Fibroblast of mammary gland (primary cell): ENCODE data around the gene VCAN.

Experiments used
- DNase-seq: peaks from one replicate; pipeline ENCODE4 v3.0.0-alpha.2; 2010; ENCODE audit warnings: low read depth
- H3K4me3 ChIP-seq: 2 replicates; pipeline ENCODE4 v1.5.1; 2011; ENCODE audit warnings: low read depth, mild to moderate bottlenecking, low read length, moderate library complexity; ENCODE audit not compliant: control insufficient read depth
- TF ChIP-seq, protein P1 (sequence below): conservative IDR thresholded peaks from 2 replicates; pipeline ENCODE4 v1.5.1; 2011; ENCODE audit warnings: low read depth, low read length, inconsistent platforms; ENCODE audit not compliant: control insufficient read depth, insufficient read depth

Gene VCAN

GRCh38 chr5:83595217-83595616, 123.7 kb downstream of the VCAN start:
- H3K4me3 ChIP-seq, result no peak overlapping the region
- TF ChIP-seq, protein P1, sequence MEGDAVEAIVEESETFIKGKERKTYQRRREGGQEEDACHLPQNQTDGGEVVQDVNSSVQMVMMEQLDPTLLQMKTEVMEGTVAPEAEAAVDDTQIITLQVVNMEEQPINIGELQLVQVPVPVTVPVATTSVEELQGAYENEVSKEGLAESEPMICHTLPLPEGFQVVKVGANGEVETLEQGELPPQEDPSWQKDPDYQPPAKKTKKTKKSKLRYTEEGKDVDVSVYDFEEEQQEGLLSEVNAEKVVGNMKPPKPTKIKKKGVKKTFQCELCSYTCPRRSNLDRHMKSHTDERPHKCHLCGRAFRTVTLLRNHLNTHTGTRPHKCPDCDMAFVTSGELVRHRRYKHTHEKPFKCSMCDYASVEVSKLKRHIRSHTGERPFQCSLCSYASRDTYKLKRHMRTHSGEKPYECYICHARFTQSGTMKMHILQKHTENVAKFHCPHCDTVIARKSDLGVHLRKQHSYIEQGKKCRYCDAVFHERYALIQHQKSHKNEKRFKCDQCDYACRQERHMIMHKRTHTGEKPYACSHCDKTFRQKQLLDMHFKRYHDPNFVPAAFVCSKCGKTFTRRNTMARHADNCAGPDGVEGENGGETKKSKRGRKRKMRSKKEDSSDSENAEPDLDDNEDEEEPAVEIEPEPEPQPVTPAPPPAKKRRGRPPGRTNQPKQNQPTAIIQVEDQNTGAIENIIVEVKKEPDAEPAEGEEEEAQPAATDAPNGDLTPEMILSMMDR, result peak; percentile 29
- DNase-seq, result peak; percentile 5

- TF ChIP-seq, protein P1, result peak; percentile 65
- peak; percentile 43 for DNase-seq
- no peak overlapping the region for H3K4me3 ChIP-seq
Observed at GRCh38 chr5:83608122-83608521, 136.6 kb downstream of the VCAN start.

GRCh38 chr5:83614841-83615240, 143.3 kb downstream of the VCAN start:
- no peak for DNase-seq
- TF ChIP-seq, protein P1, result no peak
- H3K4me3 ChIP-seq, result no peak overlapping the region

DNA sequence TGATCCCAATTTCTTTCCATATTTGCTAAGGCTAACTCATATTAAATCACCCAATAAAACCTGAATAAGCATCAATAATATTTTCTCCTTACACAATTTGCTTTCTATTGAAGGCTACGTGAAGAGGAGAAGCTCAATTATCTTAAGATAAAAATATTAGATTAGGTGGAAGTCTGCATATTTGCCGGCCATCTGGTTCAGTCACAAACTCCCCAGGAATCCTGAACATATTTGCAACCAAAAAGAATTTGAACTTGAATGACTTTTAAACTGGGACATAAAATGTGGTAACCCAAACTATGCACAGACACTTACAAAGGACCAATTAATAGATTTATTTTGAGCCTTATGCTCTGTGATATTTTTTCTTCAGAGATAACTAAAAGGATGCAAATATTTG, 156.8 kb downstream of the VCAN start:
- DNase-seq, result no peak
- TF ChIP-seq, protein P1, result no peak
- H3K4me3 ChIP-seq, result no peak overlapping the region
